Measurements from ENCODE around the gene FANCF.

FANCF gene

DNA sequence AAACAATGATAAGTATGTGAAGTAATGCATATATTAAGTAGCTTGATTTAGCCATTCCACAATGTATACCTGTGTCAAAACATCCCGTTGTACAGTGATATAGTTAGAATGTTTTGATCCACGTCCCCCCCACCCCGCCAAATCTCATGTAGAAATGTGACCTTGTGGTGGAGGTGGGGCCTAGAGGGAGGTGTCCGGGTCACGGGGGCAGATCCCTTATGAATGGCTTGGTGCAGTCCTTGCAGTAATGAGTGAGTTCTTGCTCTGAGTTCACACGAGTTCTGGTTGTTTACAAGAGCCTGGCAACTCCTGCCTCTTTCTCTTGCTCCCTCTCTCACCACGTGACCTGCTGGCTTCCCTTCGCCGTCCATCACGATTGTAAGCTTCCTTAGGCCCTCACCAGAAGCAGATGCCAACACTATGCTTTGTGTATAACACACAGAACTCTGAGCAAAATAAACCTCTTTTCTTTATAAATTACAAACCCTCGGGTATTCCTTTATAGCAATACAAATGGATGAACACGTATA lies 41.6 kb downstream of the FANCF start:
- no peak overlapping the region for H3K27ac ChIP-seq
- TF ChIP-seq, protein P1, sequence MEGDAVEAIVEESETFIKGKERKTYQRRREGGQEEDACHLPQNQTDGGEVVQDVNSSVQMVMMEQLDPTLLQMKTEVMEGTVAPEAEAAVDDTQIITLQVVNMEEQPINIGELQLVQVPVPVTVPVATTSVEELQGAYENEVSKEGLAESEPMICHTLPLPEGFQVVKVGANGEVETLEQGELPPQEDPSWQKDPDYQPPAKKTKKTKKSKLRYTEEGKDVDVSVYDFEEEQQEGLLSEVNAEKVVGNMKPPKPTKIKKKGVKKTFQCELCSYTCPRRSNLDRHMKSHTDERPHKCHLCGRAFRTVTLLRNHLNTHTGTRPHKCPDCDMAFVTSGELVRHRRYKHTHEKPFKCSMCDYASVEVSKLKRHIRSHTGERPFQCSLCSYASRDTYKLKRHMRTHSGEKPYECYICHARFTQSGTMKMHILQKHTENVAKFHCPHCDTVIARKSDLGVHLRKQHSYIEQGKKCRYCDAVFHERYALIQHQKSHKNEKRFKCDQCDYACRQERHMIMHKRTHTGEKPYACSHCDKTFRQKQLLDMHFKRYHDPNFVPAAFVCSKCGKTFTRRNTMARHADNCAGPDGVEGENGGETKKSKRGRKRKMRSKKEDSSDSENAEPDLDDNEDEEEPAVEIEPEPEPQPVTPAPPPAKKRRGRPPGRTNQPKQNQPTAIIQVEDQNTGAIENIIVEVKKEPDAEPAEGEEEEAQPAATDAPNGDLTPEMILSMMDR (IDR thresholded peaks at IDR 0.05), result no peak
- TF ChIP-seq ZFX (IDR thresholded peaks at IDR 0.05; ENCODE audit: borderline replicate concordance), result no peak

DNA sequence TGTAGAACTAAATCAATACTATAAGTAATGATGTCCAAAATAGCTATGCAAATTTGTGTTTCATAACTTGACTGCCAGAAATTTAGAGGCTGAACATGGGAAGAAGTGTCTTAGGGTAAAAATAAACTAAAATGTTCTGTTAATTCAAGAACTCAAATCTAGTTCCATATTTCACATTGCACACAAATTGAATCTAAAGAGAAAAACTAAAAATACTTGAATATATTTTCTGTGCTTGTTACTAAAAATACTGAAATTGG lies 43.5 kb downstream of the FANCF start:
- TF ChIP-seq, protein P1 (IDR thresholded peaks at IDR 0.05), result no peak
- TF ChIP-seq ZFX (IDR thresholded peaks at IDR 0.05; ENCODE audit: borderline replicate concordance), result no peak
- H3K27ac ChIP-seq, result no peak overlapping the region

DNA sequence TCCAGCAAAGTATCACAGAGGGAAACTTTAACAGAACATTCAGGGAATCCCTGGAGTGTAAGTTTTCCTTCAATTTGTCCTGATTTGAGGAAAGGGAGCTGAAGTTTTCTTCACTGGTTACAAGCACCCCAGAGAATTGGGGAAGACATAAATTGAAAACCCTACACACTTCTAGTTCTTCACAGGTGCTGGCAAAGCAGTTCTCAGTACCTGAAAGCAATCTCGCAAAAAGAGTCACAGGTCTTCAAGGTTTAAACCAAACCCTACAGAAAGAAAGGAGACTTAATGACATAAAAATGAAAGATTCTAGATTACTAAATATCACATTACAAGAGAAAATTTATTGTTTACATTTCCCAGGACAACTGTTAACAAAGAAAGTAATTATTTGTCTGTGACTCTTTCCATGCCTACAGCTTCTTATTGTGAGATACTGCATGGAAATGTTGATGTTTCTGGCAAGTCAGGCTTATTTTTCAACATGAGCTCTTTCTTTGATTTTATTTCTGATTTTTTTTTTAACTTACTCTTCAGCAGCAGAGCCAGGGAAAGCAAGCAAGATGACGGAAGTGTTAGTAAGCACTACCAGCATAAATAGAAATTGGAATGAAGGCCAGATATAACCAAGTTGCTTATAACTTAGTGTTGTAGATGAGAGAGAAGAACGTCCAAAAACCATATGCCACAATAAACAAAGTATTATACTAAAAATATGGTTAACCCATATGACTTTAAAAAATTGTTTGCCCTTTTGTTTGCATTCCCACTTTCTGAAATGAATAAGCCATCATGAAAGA lies 44.1 kb downstream of the FANCF start:
- no peak overlapping the region for H3K27ac ChIP-seq
- TF ChIP-seq, protein P1 (IDR thresholded peaks at IDR 0.05), result no peak
- no peak for TF ChIP-seq ZFX (IDR thresholded peaks at IDR 0.05; ENCODE audit: borderline replicate concordance)

DNA sequence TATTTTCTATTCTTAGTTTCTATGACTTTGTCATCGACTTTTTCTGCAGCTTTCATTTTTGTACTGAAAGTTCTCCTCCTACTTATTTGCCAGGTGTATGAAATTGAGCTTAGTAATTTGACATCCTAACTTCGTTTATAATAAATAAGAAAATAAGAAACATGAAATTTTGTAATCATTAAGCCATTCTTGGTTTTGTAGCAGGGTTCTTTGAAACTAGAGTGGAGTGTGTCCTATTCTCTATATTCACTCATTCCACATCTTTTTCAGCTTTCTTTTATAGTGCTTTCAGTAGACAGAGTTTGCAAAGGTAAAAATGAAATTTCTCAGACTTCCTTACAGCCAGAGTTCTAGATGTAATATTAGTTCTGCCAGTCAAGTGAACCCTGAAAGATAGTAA lies 47.8 kb downstream of the FANCF start:
- H3K27ac ChIP-seq, result no peak overlapping the region
- TF ChIP-seq ZFX (IDR thresholded peaks at IDR 0.05; ENCODE audit: borderline replicate concordance), result no peak
- TF ChIP-seq, protein P1 (IDR thresholded peaks at IDR 0.05), result no peak
